Middle frontal gyrus (tissue), 1 donor: ENCODE data around the gene RAB10.
A peak's percentile ranks its signal among the peaks of the same experiment; 100 is the strongest.
"Not testable (repeated sequence)": the region's sequence is repeated elsewhere in the genome, so short reads cannot be mapped to it uniquely, and the experiment has no call there.

Source experiments
- DNase-seq: peaks from one replicate; pipeline ENCODE4 v3.0.0-alpha.2; 2015; ENCODE audit warnings: low spot score; ENCODE audit errors: extremely low spot score

Gene RAB10

GRCh38 chr2:26033818-26034636, at the start of gene RAB10:
Gene RAB10 (plus strand): TSS chr2:26034084. CDS start chr2:26034609, 525 bp downstream.
- peak; percentile 97 for DNase-seq

- no peak for DNase-seq
Observed at GRCh38 chr2:25988134-25988533, 45.8 kb upstream of the RAB10 start.

GRCh38 chr2:25989154-25989553, 44.7 kb upstream of the RAB10 start:
- no peak for DNase-seq

- no peak for DNase-seq
Observed at GRCh38 chr2:25991965-25992364, 41.9 kb upstream of the RAB10 start.

- no peak for DNase-seq
Observed at GRCh38 chr2:25992556-25992955, 41.3 kb upstream of the RAB10 start.

GRCh38 chr2:25993049-25993448, 40.8 kb upstream of the RAB10 start:
- DNase-seq: no peak

- DNase-seq: no peak
Observed at GRCh38 chr2:25994509-25994908, 39.4 kb upstream of the RAB10 start.

- DNase-seq: no peak
Observed at GRCh38 chr2:25996844-25997243, 37.0 kb upstream of the RAB10 start.

GRCh38 chr2:25998816-25999383, 35.0 kb upstream of the RAB10 start:
- not testable (repeated sequence) for DNase-seq

- not testable (repeated sequence) for DNase-seq
Observed at GRCh38 chr2:25999406-25999805, 34.5 kb upstream of the RAB10 start.

GRCh38 chr2:26000561-26001082, 33.3 kb upstream of the RAB10 start:
- no peak for DNase-seq

- peak; percentile 75 for DNase-seq
Observed at GRCh38 chr2:26001743-26002351, 32.0 kb upstream of the RAB10 start.

- no peak for DNase-seq
Observed at GRCh38 chr2:26002632-26003310, 31.1 kb upstream of the RAB10 start.

- DNase-seq: no peak
Observed at GRCh38 chr2:26008095-26008494, 25.8 kb upstream of the RAB10 start.

- DNase-seq: no peak
Observed at GRCh38 chr2:26008851-26009566, 24.9 kb upstream of the RAB10 start.

GRCh38 chr2:26009567-26009963, 24.3 kb upstream of the RAB10 start:
- no peak for DNase-seq

- DNase-seq: no peak
Observed at GRCh38 chr2:26010943-26011342, 22.9 kb upstream of the RAB10 start.

GRCh38 chr2:26011609-26011989, 22.3 kb upstream of the RAB10 start:
- DNase-seq: no peak

GRCh38 chr2:26011990-26012856, 21.7 kb upstream of the RAB10 start:
- DNase-seq: no peak

GRCh38 chr2:26013668-26014067, 20.2 kb upstream of the RAB10 start:
- DNase-seq: no peak
